ENCODE data around the gene CPAMD8. TPM values are rescaled to one million over a fixed set of nuclear protein-coding genes. Genes with fewer than 3 reads are reported as not detected.

The CPAMD8 gene
- total RNA-seq, 1 donor from 2014 or later, result 5.3 TPM

- H3K4me3 ChIP-seq (ENCODE audit: low read depth, low read length), result peak overlapping the region; percentile 46
- DNase-seq (ENCODE audit: low read depth), result no peak
- no peaks in the 10 kb centered on the region for H3K36me3 ChIP-seq (ENCODE audit: control insufficient read depth, insufficient read depth, low read length)
- no peak for TF ChIP-seq CTCF (IDR thresholded peaks at IDR 0.05; ENCODE audit: insufficient read depth, low read length, poor library complexity, severe bottlenecking)
- H3K27me3 ChIP-seq (ENCODE audit: control insufficient read depth, insufficient read depth, low read length), result peaks cover 3% of the 10 kb centered on the region
Observed at GRCh38 chr19:16896146-16897028, 130.2 kb downstream of the CPAMD8 start.

GRCh38 chr19:16895467-16896145, 131.0 kb downstream of the CPAMD8 start:
- no peak for TF ChIP-seq CTCF (IDR thresholded peaks at IDR 0.05; ENCODE audit: insufficient read depth, low read length, poor library complexity, severe bottlenecking)
- Histone ChIP-seq H3K27me3 (ENCODE audit: control insufficient read depth, insufficient read depth, low read length) (no peaks in the 10 kb centered on the region), H3K4me3 (ENCODE audit: low read depth, low read length) (no peak overlapping the region), H3K36me3 (ENCODE audit: control insufficient read depth, insufficient read depth, low read length) (no peaks in the 10 kb centered on the region)
- no peak for DNase-seq (ENCODE audit: low read depth)

- Histone ChIP-seq H3K36me3 (ENCODE audit: control insufficient read depth, insufficient read depth, low read length) (no peaks in the 10 kb centered on the region), H3K4me3 (ENCODE audit: low read depth, low read length) (no peak overlapping the region), H3K27me3 (ENCODE audit: control insufficient read depth, insufficient read depth, low read length) (no peaks in the 10 kb centered on the region)
- TF ChIP-seq CTCF (IDR thresholded peaks at IDR 0.05; ENCODE audit: insufficient read depth, low read length, poor library complexity, severe bottlenecking), result no peak
- no peak for DNase-seq (ENCODE audit: low read depth)
Observed at GRCh38 chr19:16894080-16894479, 132.5 kb downstream of the CPAMD8 start.

GRCh38 chr19:16893686-16893989, 133.0 kb downstream of the CPAMD8 start:
- no peaks in the 10 kb centered on the region for H3K36me3 ChIP-seq (ENCODE audit: control insufficient read depth, insufficient read depth, low read length)
- DNase-seq (ENCODE audit: low read depth), result no peak
- no peak for TF ChIP-seq CTCF (IDR thresholded peaks at IDR 0.05; ENCODE audit: insufficient read depth, low read length, poor library complexity, severe bottlenecking)
- no peak overlapping the region for H3K4me3 ChIP-seq (ENCODE audit: low read depth, low read length)
- peaks cover 3% of the 10 kb centered on the region for H3K27me3 ChIP-seq (ENCODE audit: control insufficient read depth, insufficient read depth, low read length)

- no peak for TF ChIP-seq CTCF (IDR thresholded peaks at IDR 0.05; ENCODE audit: insufficient read depth, low read length, poor library complexity, severe bottlenecking)
Observed at GRCh38 chr19:16892868-16893685, 133.5 kb downstream of the CPAMD8 start.

More at GRCh38 chr19:16892868-16893685, 133.5 kb downstream of the CPAMD8 start:
- H3K27me3 ChIP-seq (ENCODE audit: control insufficient read depth, insufficient read depth, low read length), result peaks cover 3% of the 10 kb centered on the region
- H3K36me3 ChIP-seq (ENCODE audit: control insufficient read depth, insufficient read depth, low read length), result no peaks in the 10 kb centered on the region
- DNase-seq (ENCODE audit: low read depth), result no peak
- no peak overlapping the region for H3K4me3 ChIP-seq (ENCODE audit: low read depth, low read length)

Data from kidney epithelial cell (primary cell).